HUES48 (cell line): Measurements from ENCODE around the gene CILP.

Experiments used
- H3K27ac ChIP-seq: one replicate; pipeline ENCODE4 v1.7.0; 2013; ENCODE audit warnings: low read depth, low read length, inconsistent platforms
- H3K27me3 ChIP-seq: 2 replicates; pipeline ENCODE4 v1.6.1; 2013; ENCODE audit warnings: mild to moderate bottlenecking, low read length; ENCODE audit not compliant: control insufficient read depth, insufficient read depth
- H3K36me3 ChIP-seq: 2 replicates; pipeline ENCODE4 v1.6.1; 2013; ENCODE audit warnings: low read length; ENCODE audit not compliant: control insufficient read depth, insufficient read depth
- H3K4me1 ChIP-seq: 2 replicates; pipeline ENCODE4 v1.6.1; 2013; ENCODE audit warnings: mild to moderate bottlenecking, low read length; ENCODE audit not compliant: control insufficient read depth, insufficient read depth
- H3K4me3 ChIP-seq: 2 replicates; pipeline ENCODE4 v1.5.1; 2013; ENCODE audit warnings: mild to moderate bottlenecking, low read depth, low read length
- H3K9ac ChIP-seq: 2 replicates; pipeline ENCODE4 v1.6.1; 2013; ENCODE audit warnings: mild to moderate bottlenecking, low read depth, low read length, moderate library complexity
- H3K9me3 ChIP-seq: 2 replicates; pipeline ENCODE4 v1.6.1; 2013; ENCODE audit warnings: low read length; ENCODE audit not compliant: control insufficient read depth, insufficient read depth

Gene CILP

DNA sequence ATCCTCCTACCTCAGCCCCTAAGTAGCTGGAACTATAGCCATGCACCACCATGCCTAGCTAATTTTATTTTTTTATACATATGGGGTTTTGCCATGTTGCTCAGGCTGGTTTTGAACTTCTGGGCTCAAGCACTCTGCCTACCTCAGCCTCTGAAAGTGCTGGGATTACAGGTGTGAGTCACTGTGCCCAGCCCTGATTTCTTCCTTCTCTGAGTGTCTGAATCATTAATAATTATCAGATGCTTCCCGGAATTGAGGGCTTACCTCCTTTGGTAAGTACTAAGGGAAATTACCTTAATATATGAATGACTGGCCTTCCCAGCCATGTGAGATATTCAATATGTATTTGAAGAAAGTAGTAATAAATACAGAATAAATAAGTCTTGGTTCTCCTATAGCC is 33.4 kb downstream of the CILP start:
- no peaks in the 10 kb centered on the region for H3K27me3 ChIP-seq
- H3K9me3 ChIP-seq, result no peaks in the 10 kb centered on the region
- no peak overlapping the region for H3K4me3 ChIP-seq
- H3K4me1 ChIP-seq, result no peaks in the 10 kb centered on the region
- H3K9ac ChIP-seq, result no peak overlapping the region
- H3K27ac ChIP-seq, result no peak overlapping the region
- H3K36me3 ChIP-seq, result peaks cover 64% of the 10 kb centered on the region

DNA sequence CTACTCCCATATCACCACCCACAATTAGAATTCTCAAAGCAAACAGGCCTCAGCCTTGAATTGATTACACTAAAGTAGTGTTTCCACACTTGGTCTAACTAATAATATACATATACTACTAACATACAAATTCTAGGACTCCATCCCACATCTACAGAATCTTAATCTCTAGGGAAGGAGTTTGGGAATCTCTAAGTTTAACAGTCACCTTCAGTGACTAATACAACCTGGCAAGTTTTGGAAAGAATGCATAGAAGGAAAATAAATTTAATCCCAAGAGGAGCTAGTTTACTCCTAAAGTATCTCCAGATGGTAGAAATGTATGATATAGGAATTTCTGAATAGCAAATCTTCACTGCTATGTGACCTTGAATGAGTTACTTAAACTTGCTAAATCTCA is 35.2 kb downstream of the CILP start:
- no peak overlapping the region for H3K4me3 ChIP-seq
- H3K36me3 ChIP-seq, result peaks cover 80% of the 10 kb centered on the region
- H3K9me3 ChIP-seq, result no peaks in the 10 kb centered on the region
- H3K4me1 ChIP-seq, result no peaks in the 10 kb centered on the region
- no peak overlapping the region for H3K9ac ChIP-seq
- H3K27ac ChIP-seq, result no peak overlapping the region
- H3K27me3 ChIP-seq, result no peaks in the 10 kb centered on the region

DNA sequence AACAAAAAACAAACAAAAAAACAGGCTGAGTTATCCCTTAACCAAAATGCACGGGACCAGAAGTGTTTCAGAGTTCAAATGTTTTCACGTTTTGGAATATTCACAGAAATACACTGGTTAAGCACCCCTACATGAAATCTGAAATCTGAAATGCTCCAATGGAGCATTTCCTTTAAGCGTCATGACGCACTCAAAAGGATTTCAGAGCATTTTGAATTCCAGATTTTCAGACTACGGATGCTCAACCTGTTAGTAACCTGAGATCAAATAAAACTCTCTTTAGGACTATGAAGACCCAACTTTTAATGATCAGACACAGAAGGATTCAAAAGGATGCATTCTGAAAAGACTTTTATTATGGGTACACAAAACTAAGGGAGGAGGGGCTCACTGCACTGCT is 35.8 kb downstream of the CILP start:
- Histone ChIP-seq H3K27me3 (no peaks in the 10 kb centered on the region), H3K9me3 (no peaks in the 10 kb centered on the region), H3K9ac (no peak overlapping the region), H3K36me3 (peaks cover 82% of the 10 kb centered on the region), H3K4me1 (no peaks in the 10 kb centered on the region), H3K27ac (no peak overlapping the region), H3K4me3 (no peak overlapping the region)

DNA sequence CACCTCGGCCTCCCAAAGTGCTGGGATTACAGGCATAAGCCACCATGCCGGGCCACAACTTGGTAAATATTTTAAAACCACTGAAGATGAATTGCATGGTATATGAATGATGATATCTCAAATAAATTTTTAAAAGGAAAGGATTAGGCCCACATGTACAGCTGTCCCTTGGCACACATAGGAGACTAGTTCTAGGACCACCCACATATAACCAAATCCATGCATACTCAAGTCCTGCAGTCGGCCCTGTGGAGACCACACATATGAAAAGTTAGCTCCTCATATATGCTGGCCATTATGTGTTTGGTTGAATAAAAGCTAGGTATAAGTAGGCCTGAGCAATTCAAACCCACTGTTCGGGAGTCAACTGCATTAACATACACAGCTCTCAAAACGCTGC is 36.8 kb downstream of the CILP start:
- Histone ChIP-seq H3K36me3 (peaks cover 85% of the 10 kb centered on the region), H3K9ac (no peak overlapping the region), H3K27me3 (no peaks in the 10 kb centered on the region), H3K4me3 (no peak overlapping the region), H3K4me1 (no peaks in the 10 kb centered on the region), H3K9me3 (no peaks in the 10 kb centered on the region), H3K27ac (no peak overlapping the region)

DNA sequence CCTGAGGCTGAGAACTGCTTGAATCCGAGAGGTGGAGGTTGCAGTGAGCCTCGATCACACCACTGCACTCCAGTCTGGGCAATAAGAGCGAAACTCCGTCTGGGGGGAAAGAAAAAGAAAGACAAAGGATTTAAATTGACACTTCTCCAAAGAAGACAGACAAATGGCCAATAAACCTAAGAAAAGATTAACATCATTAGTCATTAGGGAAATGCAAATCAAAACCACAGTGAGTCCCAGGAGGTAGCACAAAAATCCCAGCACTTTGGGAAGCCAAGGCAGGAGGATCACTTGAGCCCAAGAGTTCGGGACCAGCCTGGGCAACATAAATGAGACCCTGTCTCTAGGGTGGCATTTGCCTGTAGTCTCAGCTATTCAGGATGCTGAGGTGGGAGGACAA is 38.7 kb downstream of the CILP start:
- H3K27ac ChIP-seq, result no peak overlapping the region
- peaks cover 69% of the 10 kb centered on the region for H3K36me3 ChIP-seq
- H3K4me1 ChIP-seq, result no peaks in the 10 kb centered on the region
- no peak overlapping the region for H3K9ac ChIP-seq
- no peaks in the 10 kb centered on the region for H3K27me3 ChIP-seq
- no peak overlapping the region for H3K4me3 ChIP-seq
- no peaks in the 10 kb centered on the region for H3K9me3 ChIP-seq

DNA sequence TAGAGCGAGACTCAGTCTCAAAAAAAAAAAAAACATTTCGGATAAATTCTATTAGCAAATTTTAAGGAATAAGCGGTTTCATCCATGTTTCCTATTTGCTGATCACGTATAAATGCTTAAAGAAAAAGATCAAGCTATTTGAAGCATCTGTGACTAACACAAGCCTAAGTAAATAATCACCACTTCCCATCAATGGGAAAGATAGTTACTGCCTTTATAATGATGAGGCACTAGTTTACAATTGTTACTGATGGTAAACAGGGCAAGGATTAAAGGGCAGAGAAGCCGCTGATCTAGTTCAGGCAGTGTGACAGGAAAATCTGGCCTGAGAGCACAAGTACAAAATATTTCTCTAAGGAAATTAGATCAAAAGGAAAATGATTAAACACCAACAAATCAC is 39.8 kb downstream of the CILP start:
- Histone ChIP-seq H3K27me3 (no peaks in the 10 kb centered on the region), H3K27ac (no peak overlapping the region), H3K4me1 (no peaks in the 10 kb centered on the region), H3K9ac (no peak overlapping the region), H3K4me3 (no peak overlapping the region), H3K9me3 (no peaks in the 10 kb centered on the region), H3K36me3 (peaks cover 63% of the 10 kb centered on the region)

DNA sequence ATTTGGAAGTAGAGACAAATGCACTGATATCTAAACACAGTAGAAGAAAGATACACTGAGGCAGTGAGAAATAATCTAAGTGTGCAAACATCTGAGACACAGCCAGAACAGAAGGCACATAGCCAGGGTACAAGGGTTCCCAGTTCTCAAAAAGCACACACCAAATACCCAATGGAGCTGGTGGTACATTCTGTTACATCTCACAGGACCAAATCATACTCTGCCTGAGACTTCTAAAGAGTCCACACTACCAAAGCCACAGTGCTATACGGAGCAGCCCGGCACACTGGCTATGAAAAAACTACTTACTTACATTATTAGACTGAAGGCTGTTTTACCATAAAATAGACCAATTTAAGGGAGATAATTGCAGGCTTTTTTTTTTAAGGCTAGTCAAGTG is 45.4 kb downstream of the CILP start:
- no peaks in the 10 kb centered on the region for H3K4me1 ChIP-seq
- no peak overlapping the region for H3K9ac ChIP-seq
- H3K4me3 ChIP-seq, result no peak overlapping the region
- no peaks in the 10 kb centered on the region for H3K27me3 ChIP-seq
- peaks cover 67% of the 10 kb centered on the region for H3K36me3 ChIP-seq
- H3K27ac ChIP-seq, result no peak overlapping the region
- no peaks in the 10 kb centered on the region for H3K9me3 ChIP-seq

DNA sequence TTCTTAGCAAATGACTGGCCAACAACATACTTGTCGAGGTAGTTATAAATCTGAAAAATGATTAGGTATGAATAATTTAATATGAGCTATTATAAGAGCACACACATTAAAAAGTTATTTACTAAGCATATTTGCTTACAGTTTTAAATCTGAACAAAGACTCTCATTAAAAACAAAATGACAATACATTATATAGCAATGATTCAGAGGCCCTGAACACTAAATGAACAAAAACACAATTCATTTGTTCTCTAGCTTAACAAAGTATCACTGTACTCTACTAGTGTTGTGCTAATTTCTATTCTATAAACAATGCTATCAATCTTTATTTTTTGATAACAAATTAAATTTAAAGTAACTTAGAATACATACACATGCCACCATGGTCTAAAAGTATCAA is 47.1 kb downstream of the CILP start:
- Histone ChIP-seq H3K27ac (no peak overlapping the region), H3K36me3 (peaks cover 58% of the 10 kb centered on the region), H3K4me3 (no peak overlapping the region), H3K4me1 (no peaks in the 10 kb centered on the region), H3K27me3 (no peaks in the 10 kb centered on the region), H3K9ac (no peak overlapping the region), H3K9me3 (no peaks in the 10 kb centered on the region)

DNA sequence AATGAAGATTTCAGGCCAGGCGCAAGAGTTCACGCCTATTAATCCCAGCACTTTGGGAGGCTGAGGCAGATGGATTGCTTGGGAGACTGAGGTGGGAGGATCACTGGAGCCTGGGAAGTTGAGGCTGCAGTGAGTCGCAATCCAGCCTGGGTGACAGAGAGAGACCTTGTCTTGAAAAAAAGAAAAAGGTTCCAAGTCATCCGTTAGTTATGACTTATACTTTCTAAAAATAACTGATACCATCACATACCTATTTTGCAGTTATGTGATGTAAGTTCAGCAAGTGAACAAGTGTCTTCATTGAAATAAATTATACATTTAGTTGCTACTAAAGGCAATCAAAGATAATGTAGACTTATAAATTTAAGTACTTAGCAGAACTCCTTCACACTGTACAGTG is 48.2 kb downstream of the CILP start:
- Histone ChIP-seq H3K27ac (no peak overlapping the region), H3K9ac (no peak overlapping the region), H3K4me1 (no peaks in the 10 kb centered on the region), H3K9me3 (no peaks in the 10 kb centered on the region), H3K4me3 (no peak overlapping the region), H3K27me3 (no peaks in the 10 kb centered on the region), H3K36me3 (peaks cover 69% of the 10 kb centered on the region)

DNA sequence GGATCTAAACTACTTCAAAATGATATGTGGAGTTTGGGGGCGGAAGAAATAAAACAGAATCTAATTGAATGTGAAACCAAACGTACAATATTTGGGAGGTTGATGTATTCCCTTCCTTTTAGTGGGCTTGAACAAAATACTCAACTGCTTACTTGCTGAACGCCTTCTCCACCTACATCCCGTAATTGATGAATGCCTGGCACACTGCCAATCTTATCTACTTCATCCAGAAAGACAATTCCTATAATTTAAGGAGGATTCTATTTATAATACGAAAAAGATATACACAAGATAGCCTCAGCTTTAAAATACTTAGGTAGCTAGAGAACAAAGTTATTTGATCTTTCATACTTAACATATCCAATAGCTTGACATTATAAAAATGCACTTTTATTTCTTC is 54.6 kb downstream of the CILP start:
- H3K9me3 ChIP-seq, result no peaks in the 10 kb centered on the region
- H3K4me1 ChIP-seq, result no peaks in the 10 kb centered on the region
- peaks cover 86% of the 10 kb centered on the region for H3K36me3 ChIP-seq
- H3K4me3 ChIP-seq, result no peak overlapping the region
- no peaks in the 10 kb centered on the region for H3K27me3 ChIP-seq
- H3K9ac ChIP-seq, result no peak overlapping the region
- H3K27ac ChIP-seq, result no peak overlapping the region

DNA sequence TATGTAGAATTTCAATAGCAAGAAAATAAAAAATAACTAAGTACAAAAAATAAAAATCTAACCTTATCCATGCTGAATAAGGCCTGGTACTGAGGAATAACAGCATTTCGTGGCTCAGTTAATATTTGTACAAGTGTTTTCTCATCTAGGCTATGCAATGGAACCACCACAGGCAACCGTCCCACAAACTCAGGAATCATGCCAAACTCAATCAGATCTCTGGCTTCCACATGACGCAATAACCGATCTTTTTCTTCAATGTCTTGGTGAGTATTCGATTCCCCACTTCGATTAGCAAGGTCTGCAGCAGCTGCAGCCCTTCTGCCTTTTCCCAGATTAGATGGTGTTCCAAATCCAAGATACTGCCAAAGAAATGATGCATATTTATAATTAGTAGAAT is 56.6 kb downstream of the CILP start:
- no peak overlapping the region for H3K4me3 ChIP-seq
- no peaks in the 10 kb centered on the region for H3K9me3 ChIP-seq
- no peaks in the 10 kb centered on the region for H3K27me3 ChIP-seq
- no peak overlapping the region for H3K9ac ChIP-seq
- H3K4me1 ChIP-seq, result no peaks in the 10 kb centered on the region
- H3K36me3 ChIP-seq, result peaks cover 87% of the 10 kb centered on the region
- no peak overlapping the region for H3K27ac ChIP-seq

DNA sequence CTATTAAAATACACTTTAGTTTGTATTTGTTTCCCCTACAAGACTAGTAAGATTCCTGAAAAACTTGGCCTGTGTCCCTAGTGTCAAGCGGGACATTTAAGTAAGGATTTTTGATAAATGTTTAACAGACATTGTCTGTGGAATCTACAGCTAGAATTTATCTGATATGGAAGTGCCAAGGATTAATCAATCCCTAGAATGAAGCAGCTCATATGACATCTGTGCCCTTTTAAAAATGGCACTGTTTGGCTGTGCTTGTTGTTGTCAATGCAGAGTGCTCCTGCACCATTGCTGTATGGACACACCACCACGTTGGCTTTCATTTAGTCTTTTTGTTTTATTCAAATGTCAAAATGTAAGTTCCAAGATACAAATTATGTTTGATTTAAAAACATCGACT is 63.4 kb downstream of the CILP start:
- Histone ChIP-seq H3K4me3 (no peak overlapping the region), H3K4me1 (no peaks in the 10 kb centered on the region), H3K27me3 (no peaks in the 10 kb centered on the region), H3K9me3 (no peaks in the 10 kb centered on the region), H3K9ac (no peak overlapping the region), H3K36me3 (peaks cover 33% of the 10 kb centered on the region), H3K27ac (no peak overlapping the region)
